Measurements from ENCODE around the gene RPP25L.

Gene RPP25L

DNA sequence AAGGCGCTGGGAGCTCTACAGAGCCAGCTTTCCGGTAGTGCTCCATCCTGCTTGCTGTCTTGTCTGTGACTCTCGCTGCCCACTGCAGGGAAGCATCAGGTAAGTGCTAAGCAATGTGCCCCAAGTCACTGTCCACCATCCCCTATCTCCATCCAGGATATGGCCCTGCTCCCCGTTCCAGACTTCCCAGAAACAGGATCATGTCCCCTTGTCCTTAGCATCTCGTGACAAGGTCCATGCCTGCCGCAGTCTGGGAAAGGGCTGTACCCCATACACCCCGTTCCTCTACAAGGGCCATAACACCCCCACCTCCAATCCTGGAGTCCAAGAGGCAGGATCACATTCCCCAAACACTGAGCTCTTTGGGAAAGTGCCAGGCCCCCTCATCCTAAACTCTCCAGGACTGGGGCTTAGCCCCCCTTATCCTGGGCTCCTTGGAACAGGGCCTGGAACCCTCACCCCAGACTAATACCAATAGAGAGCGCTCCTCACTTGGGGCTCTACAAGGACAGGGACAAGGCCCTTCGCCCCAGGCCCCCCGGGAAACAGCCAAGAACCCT is 566 bp downstream of the RPP25L start:
- no peak for DNase-seq (ENCODE audit: low spot score)

DNA sequence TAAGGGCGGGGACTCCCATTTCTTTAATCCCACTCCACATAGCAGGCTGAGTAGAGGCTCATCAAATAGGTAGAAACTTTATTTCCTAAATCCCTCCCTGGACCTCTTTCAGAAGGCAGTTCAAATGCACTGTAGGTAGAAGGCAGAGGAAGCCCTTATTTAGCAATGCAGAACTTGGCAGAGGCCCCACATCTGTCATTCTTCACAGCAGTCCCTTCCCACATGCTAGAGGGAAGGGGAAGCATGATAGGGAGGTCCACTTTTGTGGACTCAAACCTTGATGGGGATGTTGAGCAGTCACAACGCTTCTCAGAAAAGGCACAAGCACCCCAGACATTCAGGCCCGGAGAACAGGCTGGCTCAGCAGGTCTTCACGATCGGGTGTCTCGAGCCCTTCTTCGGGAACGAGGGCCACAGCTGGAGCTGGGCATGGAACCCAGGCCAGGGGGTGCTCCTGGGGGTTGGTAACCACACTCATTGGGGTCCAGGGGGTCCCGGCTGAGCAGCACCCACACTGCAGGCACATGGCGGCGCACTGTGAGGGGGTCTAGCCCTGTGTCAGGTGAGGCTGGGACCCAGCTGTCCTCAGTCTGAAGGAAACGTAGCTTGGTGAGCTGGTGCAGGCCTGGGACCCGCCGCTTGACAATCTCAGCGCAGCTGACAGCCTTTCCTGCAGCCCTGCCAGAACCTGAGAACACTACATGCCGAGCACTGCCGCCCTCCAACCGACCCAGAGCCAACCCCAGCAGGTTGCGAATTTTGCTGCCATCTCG is 1.3 kb downstream of the RPP25L start:
- no peak for DNase-seq (ENCODE audit: low spot score)

DNA sequence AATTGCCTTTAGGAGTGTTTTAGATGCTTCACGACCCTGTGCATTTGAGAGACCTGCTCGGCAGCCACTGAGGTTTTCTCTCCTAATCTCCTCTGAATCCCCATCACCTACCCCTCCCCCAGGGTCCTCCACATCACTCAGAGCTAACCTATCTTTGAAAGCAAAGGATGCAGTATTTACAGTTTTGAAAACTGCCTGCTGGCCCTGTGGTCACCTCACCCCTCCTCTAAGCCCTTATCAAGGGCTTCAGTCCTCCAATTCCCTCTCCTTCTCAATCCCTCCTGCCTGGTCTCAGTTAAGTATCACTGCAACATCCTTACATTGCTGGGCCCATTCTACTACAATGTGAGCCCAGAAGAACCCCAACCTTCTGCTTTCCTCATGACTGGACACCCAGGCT is 4.6 kb downstream of the RPP25L start:
- no peak for DNase-seq (ENCODE audit: low spot score)

DNA sequence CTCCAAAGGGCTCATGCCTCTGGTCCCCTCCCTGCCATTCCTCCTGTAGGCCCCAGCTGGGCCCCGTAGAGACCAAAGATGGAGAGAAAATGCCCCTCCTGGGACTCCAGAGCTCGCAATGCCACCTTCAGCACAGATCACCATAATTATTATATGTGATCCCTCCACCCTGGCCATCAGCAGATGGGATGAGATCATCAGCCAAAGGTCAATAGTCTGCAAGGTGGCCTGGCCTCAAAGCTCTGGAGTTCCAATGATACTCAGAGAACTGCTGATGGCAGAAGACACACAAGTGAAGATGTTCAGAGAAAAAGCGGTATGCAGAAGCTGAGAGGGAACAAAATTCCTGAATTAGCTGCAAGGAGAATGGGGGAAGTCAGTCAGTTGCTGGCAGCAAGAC is 5.0 kb downstream of the RPP25L start:
- DNase-seq (ENCODE audit: low spot score), result no peak

DNA sequence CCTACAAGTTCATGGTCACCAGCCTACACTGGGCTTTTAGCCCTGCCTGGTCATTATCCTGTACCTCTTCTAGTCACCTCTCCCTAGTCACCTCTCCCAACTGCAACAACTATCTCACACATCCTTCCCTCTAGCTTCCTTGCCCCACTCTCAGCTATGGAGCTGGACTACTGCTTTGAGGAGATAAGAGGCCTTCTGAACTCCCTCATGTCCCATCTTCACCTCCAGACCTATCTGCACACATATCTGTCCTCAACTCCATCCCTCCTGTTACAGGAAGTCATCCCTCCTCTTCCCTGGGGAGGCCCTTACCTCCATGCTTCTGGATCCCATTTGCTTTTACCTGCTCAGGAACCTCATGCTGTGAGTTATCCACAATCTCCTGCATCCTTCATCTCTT is 5.7 kb downstream of the RPP25L start:
- DNase-seq (ENCODE audit: low spot score), result no peak

DNA sequence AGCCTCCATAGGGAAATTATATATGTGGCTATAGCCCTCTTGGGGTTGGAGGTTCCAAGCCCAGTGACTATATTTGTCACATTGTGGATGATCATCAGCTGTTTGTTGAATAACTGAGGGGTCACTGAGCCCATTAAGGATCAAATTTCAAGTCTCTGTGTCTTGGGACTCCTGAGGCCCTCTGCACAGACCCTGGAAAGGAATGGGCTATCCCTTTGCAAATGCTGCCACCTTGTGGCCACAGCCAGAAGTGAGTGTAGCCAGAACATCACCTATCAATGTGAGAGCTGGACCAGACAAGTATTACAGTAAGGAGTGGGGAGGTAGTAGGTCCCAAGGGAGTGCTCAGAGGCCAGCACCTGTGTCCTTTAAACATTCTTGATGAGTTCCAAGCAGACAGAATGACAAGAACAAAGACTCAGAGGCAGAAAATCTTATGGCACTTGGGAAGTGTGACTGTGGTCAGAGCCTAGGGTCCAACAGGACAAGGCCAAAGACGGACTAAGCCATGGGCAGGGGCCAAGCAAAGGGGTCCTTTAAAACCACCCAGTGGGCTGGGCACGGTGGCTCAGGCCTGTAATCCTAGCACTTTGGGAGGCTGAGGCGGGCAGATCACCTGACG is 8.2 kb downstream of the RPP25L start:
- peak; percentile 90 for DNase-seq (ENCODE audit: low spot score)

DNA sequence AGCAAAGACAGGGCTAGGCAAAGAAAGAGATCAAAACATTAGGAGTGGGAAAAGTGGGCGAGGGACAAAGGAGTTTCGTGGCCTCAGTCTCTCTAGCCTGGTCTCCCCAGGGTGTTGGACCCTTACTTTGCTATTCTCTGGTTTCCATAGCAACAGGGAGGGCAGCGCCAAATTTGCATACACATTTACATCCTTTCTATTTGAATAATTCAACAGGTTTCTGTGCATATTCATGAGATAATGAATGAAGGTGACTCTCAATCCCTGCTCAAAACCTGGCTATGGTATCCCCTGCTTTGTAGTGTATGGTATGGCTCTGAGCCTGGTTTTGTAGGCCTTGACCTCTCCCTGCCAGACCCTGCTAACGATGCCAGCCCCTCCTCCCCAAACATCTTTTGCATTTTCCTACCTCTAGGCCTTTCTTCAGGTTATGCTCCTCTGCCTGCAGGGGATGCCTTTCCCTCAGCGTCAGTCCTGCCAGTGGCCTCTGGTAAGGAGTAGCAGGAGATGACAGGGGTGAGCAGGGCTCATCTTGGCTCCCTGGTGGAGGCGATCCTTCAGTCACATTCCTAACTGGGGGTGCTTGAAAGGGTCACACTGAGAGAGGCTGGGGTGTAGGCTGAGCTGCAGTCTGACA is 9.8 kb downstream of the RPP25L start:
- DNase-seq (ENCODE audit: low spot score), result no peak

DNA sequence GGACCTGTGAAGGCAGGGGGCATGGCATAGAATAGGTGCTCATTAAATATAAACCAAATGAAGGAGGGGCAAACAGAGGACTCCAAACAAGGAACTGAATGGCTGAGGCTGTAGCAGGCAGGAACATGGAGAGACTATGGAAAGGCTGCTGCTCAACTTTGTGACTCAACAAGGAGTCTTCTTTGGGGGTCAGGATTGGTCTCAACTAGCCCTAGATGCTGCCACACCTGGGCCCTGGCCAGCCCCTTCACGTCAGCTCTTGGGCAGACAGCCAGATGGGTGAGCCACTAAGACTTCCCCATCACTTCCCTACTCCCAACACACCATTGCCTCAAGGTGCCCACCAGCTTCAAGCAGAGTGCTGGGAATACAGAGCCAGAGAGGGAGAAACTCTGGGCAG is 11.0 kb downstream of the RPP25L start:
- DNase-seq (ENCODE audit: low spot score), result no peak

DNA sequence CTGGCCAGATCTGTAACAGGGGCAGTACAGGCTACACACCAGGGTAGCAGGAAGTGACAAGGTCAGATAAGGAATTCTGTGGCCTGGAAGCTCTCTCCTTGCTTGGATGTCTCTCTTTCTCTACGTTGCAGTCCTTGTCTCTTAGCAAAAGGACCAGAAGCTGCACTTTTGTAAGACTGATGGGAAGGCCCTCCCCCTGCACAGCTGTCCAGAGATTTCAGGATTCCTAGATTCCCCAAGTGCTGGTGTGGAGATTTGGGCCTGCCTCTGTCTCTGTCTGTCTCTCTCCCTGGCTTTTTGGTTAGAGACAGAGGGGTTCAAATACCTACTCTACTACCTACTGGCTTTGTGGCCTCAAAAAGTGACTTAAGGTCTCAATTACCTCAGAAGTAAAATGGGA is 12.4 kb downstream of the RPP25L start:
- no peak for DNase-seq (ENCODE audit: low spot score)

DNA sequence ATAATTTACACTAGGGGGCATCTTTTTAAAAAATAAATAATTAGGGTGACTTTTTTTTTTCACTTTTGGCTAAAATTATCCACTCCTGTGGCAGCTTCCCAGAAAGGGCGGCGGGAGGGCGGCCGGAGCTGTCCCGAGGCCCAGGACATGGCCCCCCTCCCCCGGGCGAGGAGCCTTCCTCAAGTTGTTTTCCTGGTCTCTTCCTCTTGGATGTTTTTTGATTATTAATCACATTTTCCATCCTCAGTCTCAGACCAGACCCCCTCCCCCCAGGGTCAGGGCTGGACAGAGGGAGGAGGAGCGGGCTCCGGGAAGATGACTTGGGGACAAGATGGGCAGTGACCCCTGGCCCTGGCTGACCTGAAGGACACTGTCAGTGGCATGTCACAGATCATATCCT is 17.7 kb downstream of the RPP25L start:
- no peak for DNase-seq (ENCODE audit: low spot score)

DNA sequence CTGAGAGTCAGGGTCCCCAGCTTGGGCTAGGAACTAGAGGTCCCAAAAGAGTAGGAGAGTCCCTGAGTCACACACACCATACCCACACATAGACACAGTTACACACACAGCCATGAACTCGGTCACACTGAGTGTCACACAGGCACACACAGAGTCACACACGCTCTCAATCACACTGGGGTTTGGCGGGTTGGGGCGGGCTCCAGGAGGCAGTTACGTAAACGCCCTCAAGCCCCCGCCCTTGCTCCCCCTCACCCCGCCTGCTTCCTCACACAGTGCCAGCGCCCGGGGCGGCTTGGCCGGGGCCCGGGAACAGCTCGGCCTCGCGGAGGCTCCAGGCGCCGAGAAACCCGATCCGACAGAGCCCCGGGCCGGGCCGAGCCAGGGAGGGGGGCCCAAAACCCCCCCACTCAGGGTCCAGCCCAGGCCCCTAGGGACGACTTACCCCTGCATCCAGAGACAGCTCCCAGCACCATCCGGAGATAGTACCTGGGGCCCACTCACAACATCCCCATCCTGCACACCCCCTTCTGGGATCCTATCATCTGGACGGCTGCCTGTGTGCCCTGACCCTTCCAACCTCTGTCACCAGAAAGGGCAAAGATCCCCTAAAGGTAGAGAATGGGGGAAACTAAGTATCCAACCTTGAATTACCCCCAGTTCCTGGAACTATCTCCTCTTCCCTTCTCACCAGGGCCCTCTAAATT is 18.8 kb downstream of the RPP25L start:
- DNase-seq (ENCODE audit: low spot score), result peak; percentile 81

DNA sequence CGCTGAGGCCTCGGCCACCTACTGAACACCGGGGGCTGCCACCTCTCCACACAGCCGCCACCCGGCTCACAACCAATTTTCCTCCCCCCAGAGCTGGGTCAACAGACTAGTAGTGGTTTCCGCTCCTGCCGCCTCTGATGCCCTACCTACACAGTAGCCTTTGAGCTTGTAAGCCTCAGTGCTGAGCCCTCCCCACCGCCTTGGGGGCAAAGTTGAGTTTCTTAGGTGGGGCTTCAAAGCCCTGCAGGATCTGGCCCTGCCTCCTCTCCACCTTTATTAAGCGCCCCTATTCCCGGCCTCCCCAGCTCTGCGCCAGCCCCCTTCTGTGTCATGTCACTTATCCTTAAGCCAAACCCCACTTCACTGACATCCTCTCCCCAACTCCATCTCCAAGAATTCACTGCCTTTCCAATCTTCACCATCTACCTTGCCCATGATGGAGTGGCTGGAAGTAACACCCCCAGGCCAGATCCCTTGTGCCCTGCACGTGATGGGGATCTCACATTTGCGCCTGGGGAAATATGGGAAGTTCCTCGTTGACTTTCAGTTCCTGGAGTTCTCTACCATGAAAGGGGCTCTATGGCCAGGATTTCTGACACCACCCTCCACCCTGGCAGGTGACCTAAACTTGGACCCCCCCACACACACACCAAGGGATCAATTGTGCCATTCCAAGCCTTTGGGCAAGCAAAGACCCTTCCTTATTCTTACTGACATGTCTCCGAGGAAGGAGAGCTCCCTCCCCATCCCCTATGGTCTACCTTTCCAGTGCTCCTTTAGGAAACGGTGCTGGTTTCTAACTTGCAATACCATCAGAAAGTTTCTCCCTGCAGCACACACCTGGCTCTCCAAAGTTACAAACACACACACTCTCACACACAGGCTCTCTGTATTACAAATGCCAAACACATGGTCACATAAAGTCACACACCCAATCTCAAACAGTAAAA is 19.7 kb downstream of the RPP25L start:
- DNase-seq (ENCODE audit: low spot score), result no peak

DNA sequence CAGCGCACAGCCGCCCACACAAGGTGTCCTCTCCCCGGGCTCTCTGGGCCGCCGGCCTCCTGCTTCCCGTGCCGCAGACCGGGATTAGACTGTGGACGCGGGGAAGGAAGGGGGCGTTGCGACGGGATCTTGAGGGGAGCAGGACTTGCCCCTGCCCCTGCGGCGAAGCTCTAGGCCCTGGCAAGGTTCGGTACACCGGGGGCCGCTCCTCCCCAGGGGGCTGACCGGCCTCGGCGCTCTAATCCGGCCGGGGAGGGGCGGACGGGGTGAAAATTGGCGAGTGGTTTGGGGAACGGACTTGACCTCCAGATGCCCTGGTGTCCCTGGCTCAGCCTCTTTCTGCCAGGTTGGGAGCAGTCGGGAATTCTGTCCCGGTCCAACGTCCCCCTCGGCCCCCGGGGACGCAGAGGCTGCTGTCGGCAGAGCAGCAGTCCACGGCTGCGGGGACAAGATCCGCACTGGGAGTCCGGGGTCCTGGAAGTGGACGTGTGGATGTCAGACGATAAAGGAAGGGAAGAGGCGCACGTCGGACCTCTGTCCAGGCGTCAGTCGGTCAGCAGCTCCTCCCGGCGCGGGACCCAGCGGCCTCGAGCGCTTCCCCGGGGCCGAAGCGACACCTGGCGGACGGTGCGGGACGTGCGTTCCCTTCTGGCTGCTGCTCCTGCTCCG is 20.5 kb downstream of the RPP25L start:
- peak; percentile 95 for DNase-seq (ENCODE audit: low spot score)

DNA sequence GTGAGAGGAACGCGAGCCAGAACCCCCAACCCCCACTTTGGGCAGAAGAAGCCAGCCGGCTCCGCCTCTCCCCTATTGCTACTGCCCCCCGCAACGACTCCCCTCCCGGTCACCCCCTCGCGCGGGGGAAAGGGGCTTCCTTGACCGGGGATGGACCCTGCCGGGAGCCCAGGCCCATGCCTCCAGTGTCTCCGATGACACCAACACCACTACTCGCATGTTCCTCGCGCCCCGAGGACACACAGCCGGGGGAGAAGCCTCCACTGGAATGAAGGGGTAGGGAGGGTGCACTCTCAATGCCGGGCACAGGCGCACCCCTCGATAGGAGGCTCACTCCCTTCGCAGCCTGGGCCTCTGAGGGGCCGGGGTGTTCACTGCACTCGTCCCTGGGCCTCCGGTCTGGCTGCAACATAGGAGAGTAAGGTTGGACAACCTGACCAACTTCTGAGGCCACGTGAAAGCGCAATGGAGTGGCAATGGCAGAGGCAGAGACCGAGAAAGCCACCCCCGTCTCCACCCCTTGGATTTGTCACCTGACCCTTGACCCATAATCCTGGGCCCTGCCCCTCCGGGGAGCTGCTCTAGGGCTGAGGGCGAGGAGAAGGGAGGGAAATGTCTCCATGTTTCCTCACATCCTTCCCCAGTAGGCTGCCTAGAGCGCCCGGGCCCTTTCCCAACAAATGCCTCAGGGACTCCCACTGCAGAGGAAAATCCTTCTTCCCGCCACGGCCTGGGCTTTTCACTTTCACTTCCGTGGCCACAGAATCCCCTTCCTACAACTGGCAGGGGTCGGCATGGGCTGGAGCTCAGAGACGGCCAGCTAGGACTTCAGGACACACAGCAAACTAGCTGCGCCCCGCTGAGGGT is 21.3 kb downstream of the RPP25L start:
- peak; percentile 77 for DNase-seq (ENCODE audit: low spot score)

DNA sequence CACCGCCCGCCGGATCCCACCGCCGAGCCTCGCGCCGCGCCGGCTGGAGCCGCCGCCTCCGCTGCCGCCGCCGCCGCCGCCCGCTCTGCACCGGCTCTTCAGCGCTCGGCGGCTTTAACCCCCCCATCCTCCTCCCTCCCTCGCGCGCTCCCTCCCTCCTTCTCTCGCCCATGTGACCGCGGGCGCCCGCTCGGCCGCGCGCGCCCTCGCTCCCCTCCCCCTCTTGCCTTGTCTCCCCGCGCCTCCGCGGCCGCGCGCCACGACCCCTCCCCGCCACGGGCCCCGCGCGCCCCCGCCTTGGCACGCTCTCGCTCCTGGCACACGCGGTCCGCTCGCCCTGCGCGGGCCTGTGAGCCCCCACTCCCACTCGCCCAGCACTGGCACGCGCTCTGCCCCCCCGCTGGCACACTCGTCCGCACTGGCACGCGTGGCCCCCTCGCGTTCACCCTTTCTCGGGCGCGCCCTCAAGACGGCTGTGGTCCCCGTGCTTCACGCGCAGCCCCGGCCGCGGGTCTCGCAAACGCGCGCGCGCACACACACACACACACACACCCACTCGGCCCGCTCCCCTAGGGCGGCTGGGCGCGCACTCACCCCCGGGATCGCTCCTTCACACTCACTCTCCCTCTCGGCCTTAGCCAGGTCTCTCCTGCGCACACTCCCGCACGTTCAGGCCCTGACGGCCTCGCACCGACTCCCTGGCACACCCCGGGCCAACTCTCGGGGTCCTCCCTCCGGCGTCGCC is 22.1 kb downstream of the RPP25L start, which contains the start of gene CNTFR:
TSS of gene CNTFR (minus strand) at position 89 of the 745 bp plus-strand sequence. CDS start 20,743 bp downstream, outside the sequence.
- peak; percentile 81 for DNase-seq (ENCODE audit: low spot score)

DNA sequence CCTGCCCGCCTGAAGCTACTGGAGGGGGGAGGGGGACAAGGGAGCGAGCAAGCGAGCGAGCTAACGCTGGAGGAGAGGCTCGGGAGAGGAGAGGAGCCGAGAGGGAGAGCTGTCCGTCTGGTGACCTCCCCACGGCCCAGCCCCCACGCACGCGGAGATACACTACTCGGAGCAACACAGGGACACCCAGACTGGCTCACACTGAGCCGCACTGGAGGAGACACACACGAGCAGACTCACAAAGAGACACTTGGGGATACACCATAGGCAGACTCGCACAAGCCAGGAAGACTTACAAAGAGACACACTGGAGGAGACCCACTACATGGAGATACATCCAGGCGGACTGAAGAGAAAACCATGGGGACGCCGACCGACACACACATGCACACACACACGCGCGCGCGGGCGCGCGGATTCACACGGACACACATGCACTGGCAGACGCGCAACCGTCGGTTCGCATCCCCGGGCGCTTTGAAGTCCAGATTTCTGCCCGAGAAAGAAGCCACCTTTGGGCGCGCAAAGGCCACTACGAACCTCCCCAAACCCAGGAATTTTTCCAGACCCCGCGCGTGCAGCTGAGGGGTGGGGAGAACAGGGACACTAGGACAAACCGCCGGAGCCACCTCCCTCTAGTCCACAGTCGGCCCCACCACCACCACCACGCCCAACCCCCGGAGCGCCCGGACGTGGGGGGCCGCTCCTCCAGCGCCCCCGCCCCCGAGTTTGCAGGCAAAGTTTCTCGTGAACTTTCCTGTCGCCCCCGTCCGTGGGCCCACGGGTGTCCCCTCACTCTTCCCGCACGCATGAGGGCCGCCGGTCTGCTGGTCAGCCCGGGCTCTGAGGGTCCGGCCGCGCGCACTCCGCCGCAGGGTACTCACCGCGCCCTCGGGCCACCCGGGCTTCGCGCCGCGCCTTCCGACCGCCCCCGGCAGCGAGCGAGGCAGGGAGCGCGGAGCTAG is 22.9 kb downstream of the RPP25L start:
- no peak for DNase-seq (ENCODE audit: low spot score)

DNA sequence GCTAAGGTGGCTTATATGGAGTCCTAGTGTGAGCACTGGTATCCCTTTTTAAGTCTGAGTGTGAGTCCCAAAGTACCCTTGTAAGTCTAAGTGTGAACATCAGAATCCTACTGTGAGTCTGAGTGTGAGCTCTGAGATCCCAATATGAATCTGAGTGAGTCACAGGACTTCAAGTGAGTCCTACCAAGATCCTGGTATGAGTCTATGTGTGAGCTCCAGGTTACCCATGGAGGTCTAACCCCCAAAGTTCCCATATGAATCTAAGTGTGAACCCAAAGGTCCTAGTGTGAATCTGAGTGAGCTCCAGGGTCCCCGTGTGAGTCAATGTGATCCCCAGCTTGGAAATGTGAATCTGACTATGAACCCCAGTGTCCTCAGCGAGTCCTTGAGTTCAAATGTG is 24.6 kb downstream of the RPP25L start:
- no peak for DNase-seq (ENCODE audit: low spot score)
